Ovary (tissue), 9 donors: ENCODE measurements around the gene CNNM3. TPM values are rescaled to one million over a fixed set of nuclear protein-coding genes. Genes with fewer than 3 reads are reported as not detected.
A peak's percentile ranks its signal among the peaks of the same experiment; 100 is the strongest.

Experiments used
- DNase-seq, 5 donors: peaks; one replicate each; pipeline ENCODE4 v3.0.0-alpha.2; 2019 to 2020
- H3K27ac ChIP-seq, 2 donors: fragments of 200-600 bp; one replicate each; pipeline versions ENCODE4 v1.5.1 to v1.8.0; 2019 to 2022
- H3K27me3 ChIP-seq: fragments of 200-600 bp; one replicate; pipeline ENCODE4 v1.8.0; 2022
- H3K36me3 ChIP-seq: fragments of 200-600 bp; sonication (generic); one replicate; pipeline ENCODE4 v1.5.1; 2019
- H3K4me1 ChIP-seq: one replicate; pipeline ENCODE4 v1.8.1; 2013; ENCODE audit warnings: mild to moderate bottlenecking, moderate library complexity; ENCODE audit not compliant: insufficient read depth
- H3K4me3 ChIP-seq: fragments of 200-600 bp; sonication (generic); one replicate; pipeline ENCODE4 v1.5.1; 2017
- H3K9me3 ChIP-seq, 2 donors: fragments of 200-600 bp in 1 of 2; sonication (generic) in 1 of 2; one replicate each; pipeline versions ENCODE4 v1.5.1 to v1.8.1; 2013 to 2019; ENCODE audit warnings: mild to moderate bottlenecking in 1 of 2, moderate library complexity in 1 of 2
- CTCF ChIP-seq, 3 donors: fragments of 450-650 bp in 2 of 3; fragments of 200-600 bp in 1 of 3; IDR thresholded peaks; one replicate each; pipeline versions ENCODE4 v1.5.1 to v1.8.0; 2016 to 2022; ENCODE audit warnings: antibody characterized with exemption in 3 of 3, mild to moderate bottlenecking in 1 of 3
- EP300 ChIP-seq: sonication (generic); formaldehyde crosslinking; IDR thresholded peaks from one replicate; pipeline ENCODE4 v1.6.1; 2017; ENCODE audit warnings: antibody characterized with exemption
- POLR2A ChIP-seq: fragments of 450-650 bp; IDR thresholded peaks from one replicate; pipeline ENCODE4 v1.6.1; 2017; ENCODE audit warnings: antibody characterized with exemption, mild to moderate bottlenecking, moderate library complexity
- whole genome bisulfite sequencing, 3 donors: extraction: QIAGEN DNeasy Blood & Tissue Kit in 1 of 3; methylation state at CpG; one replicate each; pipeline versions ENCODE4 v1.1.5 to v1.1.7; 2013 to 2017; 5-methylcytosine and 5-hydroxymethylcytosine counted together
- intact Hi-C, 4 donors: fragments of 100-400 bp; cut with DNase I; formaldehyde crosslinking; loops; one replicate each; pipeline versions ENCODE4 v1.11.0 to v1.15.1; 2022 to 2023
- polyA plus RNA-seq, 2 donors: library from polyadenylated mRNA; stranded (reverse); fragments of 200-250 nt in 1 of 2; fragments of 350-450 nt in 1 of 2; fragmentation: Illumina TruSeq in 1 of 2; extraction: RNeasy Lipid Tissue Mini Kit (QIAGEN cat#74804) in 1 of 2; gene quantifications; one replicate each; pipeline ENCODE4 v1.2.3, GENCODE V29; 2013 to 2014
- total RNA-seq, 7 donors: library from RNA; depleted of rRNA in 2 of 7; stranded (reverse); fragments of >200 nt in 2 of 7; fragmentation: NEBNext Ultra II Directional in 3 of 7; extraction: Animal tissue kit (Norgen Biotek cat#: 25700) in 3 of 7; gene quantifications; one replicate each; pipeline versions ENCODE4 v1.1.0 to v1.2.4, GENCODE V29; 2016 to 2023
- donor health status: DM: no; HTN: no; CAD: no; lungs with moderate emphysema.
- donor health status: DM: no; HTN: no; CAD: no.
- donor health status: Bipolar disorder and iron deficiency.
- donor health status: DM: yes; HTN: yes; CAD: no.
- donor health status: DM: no; HTN: no; CAD: no.
- donor health status: DM: yes; HTN: yes; CAD: no.

CNNM3 gene
- total and polyA plus RNA-seq, 9 donors, result 13.0 to 23.1 (median 16.6) TPM

- intact Hi-C loops, result no loop called here
- TF ChIP-seq EP300 (no peak), POLR2A (no peak), CTCF (IDR thresholded peaks at IDR 0.05) (no peak)
- no peaks in the 10 kb centered on the region for H3K36me3 ChIP-seq
- no peak overlapping the region for H3K4me3 ChIP-seq
- no peaks in the 10 kb centered on the region for H3K9me3 ChIP-seq
- peak overlapping the region in 1 of 2 donors; percentile 13 for H3K27ac ChIP-seq
- peak in 4 of 5 donors; percentile 28 to 70 (median 48) for DNase-seq
- WGBS, 3 donors, result 18 to 33% (median 25%) methylated on average over 28 to 42 of the region's 42 CpGs
- no peaks in the 10 kb centered on the region for H3K27me3 ChIP-seq
- peaks cover 7% of the 10 kb centered on the region for H3K4me1 ChIP-seq
Measured at GRCh38 chr2:96839293-96839874, 23.3 kb downstream of the CNNM3 start.

- intact Hi-C loops, result no loop called here
- no peaks in the 10 kb centered on the region for H3K36me3 ChIP-seq
Measured at GRCh38 chr2:96839875-96840850, 24.1 kb downstream of the CNNM3 start.

GRCh38 chr2:96841701-96842495, 25.8 kb downstream of the CNNM3 start:
- intact Hi-C loops, result no loop called here
- H3K9me3 ChIP-seq, result no peaks in the 10 kb centered on the region

More at GRCh38 chr2:96839875-96840850, 24.1 kb downstream of the CNNM3 start:
- H3K27ac ChIP-seq, result no peak overlapping the region
- no peak for DNase-seq
- H3K4me1 ChIP-seq, result peaks cover 7% of the 10 kb centered on the region
- H3K9me3 ChIP-seq, result no peaks in the 10 kb centered on the region
- H3K4me3 ChIP-seq, result no peak overlapping the region
- TF ChIP-seq EP300 (no peak), POLR2A (no peak), CTCF (IDR thresholded peaks at IDR 0.05) (no peak)
- 71 to 85% (median 73%) methylated on average over 37 of the region's 37 CpGs for WGBS, 3 donors
- no peaks in the 10 kb centered on the region for H3K27me3 ChIP-seq

More at GRCh38 chr2:96841701-96842495, 25.8 kb downstream of the CNNM3 start:
- 81 to 87% (median 83%) methylated on average over 16 of the region's 16 CpGs for WGBS, 3 donors
- Histone ChIP-seq H3K27ac (no peak overlapping the region), H3K4me1 (peaks cover 7% of the 10 kb centered on the region), H3K4me3 (no peak overlapping the region), H3K36me3 (no peaks in the 10 kb centered on the region), H3K27me3 (no peaks in the 10 kb centered on the region)
- DNase-seq, result no peak
- TF ChIP-seq CTCF (IDR thresholded peaks at IDR 0.05), result no peak
- TF ChIP-seq EP300, result no peak
- no peak for TF ChIP-seq POLR2A
